Upper lobe of left lung (tissue), 4 donors: ENCODE measurements around the gene CNEP1R1.
A peak's percentile ranks its signal among the peaks of the same experiment; 100 is the strongest.

Experiments used
- EP300 ChIP-seq, 4 donors: sonication (generic); formaldehyde crosslinking; IDR thresholded peaks; one replicate each; pipeline ENCODE4 v1.5.1; 2017; ENCODE audit warnings: antibody characterized with exemption in 4 of 4, control low read depth in 2 of 4
- POLR2AphosphoS5 ChIP-seq, 2 donors: sonication (generic); formaldehyde crosslinking; IDR thresholded peaks; one replicate each; pipeline ENCODE4 v1.5.1; 2017; ENCODE audit warnings: antibody characterized with exemption in 2 of 2
- TF ChIP-seq, protein P1 (sequence below), 6 experiments: fragments of 450-650 bp in 4 of 6; fragments of 200-600 bp in 2 of 6; sonication (generic) in 2 of 6; IDR thresholded peaks; one replicate each; pipeline ENCODE4 v1.5.1; 2016 to 2019; ENCODE audit warnings: antibody characterized with exemption in 6 of 6

DNA sequence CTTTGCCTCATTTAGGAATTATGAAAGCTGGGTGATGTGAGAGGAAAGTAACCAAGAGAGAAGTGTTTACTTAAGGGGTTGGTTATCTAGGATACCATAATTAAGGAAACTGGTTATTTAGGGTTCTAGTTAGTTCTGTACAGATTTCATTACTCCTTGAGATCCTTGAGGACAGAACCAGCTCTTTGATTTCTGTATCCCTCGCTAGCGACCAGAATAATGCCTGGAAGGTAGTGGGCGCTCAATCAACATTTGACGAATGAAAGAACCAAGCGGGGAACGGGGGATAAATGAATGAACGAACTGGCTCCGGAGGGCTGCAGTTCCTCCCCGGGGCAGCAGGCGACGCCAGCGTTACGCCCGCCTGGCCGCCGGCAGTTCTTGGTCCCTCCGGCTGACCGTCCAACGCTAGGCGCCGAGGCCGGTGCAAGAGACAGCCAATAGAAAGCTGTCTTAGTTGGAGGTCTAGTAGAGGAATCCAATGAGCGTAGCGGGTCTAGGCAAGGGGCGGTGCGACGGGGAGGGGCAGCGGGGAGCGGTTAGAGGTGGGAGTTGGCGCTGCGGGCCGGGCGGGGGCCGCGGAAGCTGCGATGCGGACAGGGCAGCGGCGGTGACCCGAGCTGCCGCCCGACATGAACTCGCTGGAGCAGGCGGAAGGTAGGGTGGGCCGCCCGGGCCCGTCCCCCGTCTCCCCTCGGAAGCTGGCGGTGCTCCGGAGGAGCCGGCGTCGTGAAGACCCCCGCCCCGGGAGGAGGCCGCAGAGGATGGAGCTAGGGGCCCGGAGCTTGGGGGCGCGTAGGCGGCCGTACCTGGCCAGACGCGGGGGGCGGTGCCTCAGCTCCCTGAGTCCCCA lies at the start of gene CNEP1R1:
- TF ChIP-seq, protein P1, sequence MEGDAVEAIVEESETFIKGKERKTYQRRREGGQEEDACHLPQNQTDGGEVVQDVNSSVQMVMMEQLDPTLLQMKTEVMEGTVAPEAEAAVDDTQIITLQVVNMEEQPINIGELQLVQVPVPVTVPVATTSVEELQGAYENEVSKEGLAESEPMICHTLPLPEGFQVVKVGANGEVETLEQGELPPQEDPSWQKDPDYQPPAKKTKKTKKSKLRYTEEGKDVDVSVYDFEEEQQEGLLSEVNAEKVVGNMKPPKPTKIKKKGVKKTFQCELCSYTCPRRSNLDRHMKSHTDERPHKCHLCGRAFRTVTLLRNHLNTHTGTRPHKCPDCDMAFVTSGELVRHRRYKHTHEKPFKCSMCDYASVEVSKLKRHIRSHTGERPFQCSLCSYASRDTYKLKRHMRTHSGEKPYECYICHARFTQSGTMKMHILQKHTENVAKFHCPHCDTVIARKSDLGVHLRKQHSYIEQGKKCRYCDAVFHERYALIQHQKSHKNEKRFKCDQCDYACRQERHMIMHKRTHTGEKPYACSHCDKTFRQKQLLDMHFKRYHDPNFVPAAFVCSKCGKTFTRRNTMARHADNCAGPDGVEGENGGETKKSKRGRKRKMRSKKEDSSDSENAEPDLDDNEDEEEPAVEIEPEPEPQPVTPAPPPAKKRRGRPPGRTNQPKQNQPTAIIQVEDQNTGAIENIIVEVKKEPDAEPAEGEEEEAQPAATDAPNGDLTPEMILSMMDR (IDR thresholded peaks at IDR 0.05), result peak; percentile 96 to 100 (median 99)
- TF ChIP-seq EP300 (IDR thresholded peaks at IDR 0.05) (no peak), POLR2AphosphoS5 (IDR thresholded peaks at IDR 0.05) (peak; percentile 78 to 86)
